Transverse colon (tissue), 4 donors: ENCODE measurements around the gene SLC5A1.

Experiments
- POLR2A ChIP-seq: fragments of 450-650 bp; IDR thresholded peaks from one replicate; pipeline ENCODE4 v1.6.1; 2016; ENCODE audit warnings: antibody characterized with exemption, mild to moderate bottlenecking, moderate library complexity
- POLR2AphosphoS5 ChIP-seq, 3 donors: sonication (generic); formaldehyde crosslinking; IDR thresholded peaks; one replicate each; pipeline ENCODE4 v1.6.1; 2016; ENCODE audit warnings: antibody characterized with exemption in 3 of 3
- TF ChIP-seq, protein P1 (sequence below), 5 experiments: fragments of 200-600 bp in 3 of 5; fragments of 450-650 bp in 2 of 5; sonication (generic) in 3 of 5; IDR thresholded peaks; 1 replicate in 2 of 5; 2 replicates in 3 of 5; pipeline ENCODE4 v1.5.1; 2016 to 2017; ENCODE audit warnings: antibody characterized with exemption in 5 of 5, inconsistent platforms in 3 of 5, mild to moderate bottlenecking in 2 of 5, moderate library complexity in 1 of 5

DNA sequence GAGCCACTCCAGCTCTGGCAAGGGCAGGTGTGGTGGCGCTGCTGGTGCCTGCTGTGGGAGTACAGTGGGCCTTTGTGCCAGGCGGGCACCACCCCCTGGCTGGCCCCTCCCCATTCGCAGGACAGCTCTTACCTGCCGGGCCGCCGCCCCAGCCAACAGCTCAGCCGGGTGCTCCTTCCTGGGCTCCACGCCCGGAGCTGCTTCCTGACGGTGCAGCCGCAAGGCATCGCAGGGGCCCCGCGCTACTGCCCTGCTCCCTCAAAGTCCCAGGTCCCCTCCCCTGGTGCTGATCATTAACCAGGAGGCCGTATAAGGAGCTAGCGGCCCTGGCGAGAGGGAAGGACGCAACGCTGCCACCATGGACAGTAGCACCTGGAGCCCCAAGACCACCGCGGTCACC lies at the start of gene SLC5A1:
- TF ChIP-seq, protein P1, sequence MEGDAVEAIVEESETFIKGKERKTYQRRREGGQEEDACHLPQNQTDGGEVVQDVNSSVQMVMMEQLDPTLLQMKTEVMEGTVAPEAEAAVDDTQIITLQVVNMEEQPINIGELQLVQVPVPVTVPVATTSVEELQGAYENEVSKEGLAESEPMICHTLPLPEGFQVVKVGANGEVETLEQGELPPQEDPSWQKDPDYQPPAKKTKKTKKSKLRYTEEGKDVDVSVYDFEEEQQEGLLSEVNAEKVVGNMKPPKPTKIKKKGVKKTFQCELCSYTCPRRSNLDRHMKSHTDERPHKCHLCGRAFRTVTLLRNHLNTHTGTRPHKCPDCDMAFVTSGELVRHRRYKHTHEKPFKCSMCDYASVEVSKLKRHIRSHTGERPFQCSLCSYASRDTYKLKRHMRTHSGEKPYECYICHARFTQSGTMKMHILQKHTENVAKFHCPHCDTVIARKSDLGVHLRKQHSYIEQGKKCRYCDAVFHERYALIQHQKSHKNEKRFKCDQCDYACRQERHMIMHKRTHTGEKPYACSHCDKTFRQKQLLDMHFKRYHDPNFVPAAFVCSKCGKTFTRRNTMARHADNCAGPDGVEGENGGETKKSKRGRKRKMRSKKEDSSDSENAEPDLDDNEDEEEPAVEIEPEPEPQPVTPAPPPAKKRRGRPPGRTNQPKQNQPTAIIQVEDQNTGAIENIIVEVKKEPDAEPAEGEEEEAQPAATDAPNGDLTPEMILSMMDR (IDR thresholded peaks at IDR 0.05), result no peak
- TF ChIP-seq POLR2A, result peak; percentile 90
- TF ChIP-seq POLR2AphosphoS5 (IDR thresholded peaks at IDR 0.05), result peak; percentile 45 to 87 (median 81)
